K562 (cell line): ENCODE measurements around the gene SLC8A2. TPM values are rescaled to one million over a fixed set of nuclear protein-coding genes. Genes with fewer than 3 reads are reported as not detected.

Experiments used
- ATAC-seq: fragments of 200-7000 bp; cut with Tn5 transposase; 3 replicates; pipeline ENCODE4 v1.9.1; 2020; ENCODE audit warnings: moderate library complexity
- BruUV-seq: library from RNA; stranded (reverse); fragments of 400-500 nt; replicated peaks from 2 replicates; lab custom pipeline; 2021; lab: Mats Ljungman, UMichigan
- CTCF ChIA-PET: fragments of 300-600 bp; formaldehyde crosslinking; extraction: SDS; loops from one replicate; lab custom pipeline; 2021; ENCODE audit warnings: low intra/inter-chr PET ratio; lab: Yijun Ruan, JAX
- POLR2A ChIA-PET: fragments of 300-600, 350-650 bp; sonication (Branson Sonifier 250); formaldehyde crosslinking; extraction: SDS; loops from one replicate; lab custom pipeline; 2021; ENCODE audit warnings: antibody characterized with exemption, inconsistent platforms; lab: Yijun Ruan, JAX
- DNase-seq, 4 experiments: peaks; one replicate each; pipeline versions ENCODE4 v3.0.0 to v3.0.0-alpha.2; 2011 to 2018; ENCODE audit warnings: low spot score in 3 of 4, mixed read lengths in 3 of 4; ENCODE audit errors: extremely low read depth in 1 of 4
- FAIRE-seq: peaks from 2 replicates; lab custom pipeline; 2011; peaks lifted over from hg19 to GRCh38; lab: Jason Lieb, UNC
- H2AFZ ChIP-seq: 2 replicates; pipeline ENCODE4 v1.6.0; 2011; ENCODE audit warnings: low read depth, low read length, control low read depth, inconsistent platforms
- H3K27ac ChIP-seq: fragments of 200-600 bp; 3 replicates; pipeline ENCODE4 v1.8.0; 2011; ENCODE audit warnings: low read depth, mild to moderate bottlenecking, control low read depth, inconsistent platforms, low read length, moderate library complexity, mixed read lengths; ENCODE audit errors: extremely low read depth
- H3K27me3 ChIP-seq, 2 experiments: fragments of 300-600 bp in 1 of 2; 2 replicates in 1 of 2; 3 replicates in 1 of 2; pipeline versions ENCODE4 v1.6.0 to v1.8.0; 2011; ENCODE audit warnings: inconsistent platforms in 2 of 2, low read length in 2 of 2, mild to moderate bottlenecking in 1 of 2, mixed read lengths in 1 of 2, moderate library complexity in 1 of 2; ENCODE audit not compliant: control insufficient read depth in 2 of 2, insufficient read depth in 2 of 2
- H3K36me3 ChIP-seq: fragments of 300-600 bp; 3 replicates; pipeline ENCODE4 v1.8.0; 2011; ENCODE audit warnings: mild to moderate bottlenecking, low read length, inconsistent platforms; ENCODE audit not compliant: control insufficient read depth, insufficient read depth
- H3K4me1 ChIP-seq, 2 experiments: fragments of 200-600 bp in 1 of 2; replicated peaks in 1 of 2; 2 replicates in 1 of 2; 3 replicates in 1 of 2; pipeline versions ENCODE4 v1.5.1 to v1.8.0; 2011; ENCODE audit warnings: inconsistent platforms in 2 of 2, low read length in 2 of 2, mild to moderate bottlenecking in 1 of 2, mixed read lengths in 1 of 2, moderate library complexity in 1 of 2; ENCODE audit not compliant: control insufficient read depth in 2 of 2, insufficient read depth in 2 of 2
- H3K4me2 ChIP-seq: 2 replicates; pipeline ENCODE4 v1.6.1; 2011; ENCODE audit warnings: low read length, control low read depth, inconsistent platforms, mixed read lengths; ENCODE audit not compliant: insufficient read depth
- H3K4me3 ChIP-seq: fragments of 200-600 bp; sonication (generic), shearing (Covaris generic); 2 replicates; pipeline ENCODE4 v1.5.1; 2016; ENCODE audit warnings: control low read depth, inconsistent platforms
- H3K79me2 ChIP-seq: fragments of 200-600 bp; 3 replicates; pipeline ENCODE4 v1.8.0; 2011; ENCODE audit warnings: low read length, inconsistent platforms; ENCODE audit not compliant: control insufficient read depth, insufficient read depth
- H3K9ac ChIP-seq, 2 experiments: 2 replicates each; pipeline versions ENCODE4 v1.6.0 to v1.6.1; 2011; ENCODE audit warnings: low read depth in 2 of 2, low read length in 2 of 2, control low read depth in 1 of 2, inconsistent platforms in 1 of 2, mild to moderate bottlenecking in 1 of 2, mixed read lengths in 1 of 2; ENCODE audit not compliant: insufficient read depth in 1 of 2
- H3K9me1 ChIP-seq: one replicate; pipeline ENCODE4 v1.6.0; 2011; ENCODE audit warnings: inconsistent platforms, mild to moderate bottlenecking, low read length, moderate library complexity; ENCODE audit not compliant: control insufficient read depth, insufficient read depth
- H3K9me3 ChIP-seq: replicated peaks from 2 replicates; pipeline ENCODE4 v1.5.1; 2011; ENCODE audit warnings: low read depth, low read length, inconsistent platforms; ENCODE audit not compliant: control insufficient read depth, insufficient read depth
- H4K20me1 ChIP-seq: replicated peaks from 2 replicates; pipeline ENCODE4 v1.6.1; 2011; ENCODE audit warnings: low read length, inconsistent platforms, mixed read lengths; ENCODE audit not compliant: control insufficient read depth, insufficient read depth
- ARNT ChIP-seq, 2 experiments: fragments of 450-650 bp; IDR thresholded peaks; 2 replicates each; pipeline ENCODE4 v1.6.1; 2016; ENCODE audit warnings: mild to moderate bottlenecking in 1 of 2
- CSDE1 ChIP-seq, 2 experiments: fragments of 450-650 bp; IDR thresholded peaks; 2 replicates each; pipeline ENCODE4 v1.6.1; 2016; ENCODE audit warnings: mild to moderate bottlenecking in 1 of 2
- EGR1 ChIP-seq: fragments of 450-650 bp; conservative IDR thresholded peaks from 2 replicates; pipeline ENCODE4 v1.6.1; 2017; ENCODE audit warnings: mild to moderate bottlenecking
- FOXA3 ChIP-seq, 2 experiments: fragments of 450-650 bp in 1 of 2; sonication (generic) in 1 of 2; formaldehyde crosslinking; IDR thresholded peaks in 1 of 2; conservative IDR thresholded peaks in 1 of 2; 2 replicates each; pipeline versions ENCODE4 v1.4.0 to v1.8.0; 2020 to 2022; ENCODE audit warnings: mild to moderate bottlenecking in 2 of 2, missing genetic modification reagents in 1 of 2
- MECOM ChIP-seq: fragments of 250-450 bp; sonication (Bioruptor Pico); IDR thresholded peaks from 2 replicates; pipeline ENCODE4 v1.8.0; 2022; ENCODE audit warnings: inconsistent platforms
- NFRKB ChIP-seq: fragments of 450-650 bp; IDR thresholded peaks from 2 replicates; pipeline ENCODE4 v1.6.1; 2016; ENCODE audit warnings: low read depth
- SRSF1 ChIP-seq: fragments of 200-400 bp; formaldehyde crosslinking; IDR thresholded peaks from 2 replicates; pipeline ENCODE4 v1.6.1; 2017; ENCODE audit warnings: mild to moderate bottlenecking, low read depth, low read length, moderate library complexity
- ZNF75A ChIP-seq: fragments of 450-650 bp; formaldehyde crosslinking; IDR thresholded peaks from 2 replicates; pipeline ENCODE4 v1.4.0; 2020; ENCODE audit warnings: mild to moderate bottlenecking
- ZNF785 ChIP-seq: fragments of 250-450 bp; sonication (Bioruptor Pico); IDR thresholded peaks from 2 replicates; pipeline ENCODE4 v1.4.0; 2020; ENCODE audit warnings: mild to moderate bottlenecking
- WGBS: fragments of 100-300 bp; shearing (Covaris generic); methylation state at CpG from one replicate; pipeline ENCODE4 v1.1.6; 2016; ENCODE audit warnings: low coverage, mixed read lengths; ENCODE audit not compliant: insufficient coverage; ENCODE audit errors: missing lambda C conversion rate; 5-methylcytosine and 5-hydroxymethylcytosine counted together
- in situ Hi-C: fragments of 300-500 bp; cut with MboI; formaldehyde crosslinking; loops from 4 replicates; pipeline ENCODE4 v1.15.0; 2018; ENCODE audit warnings: inconsistent platforms, mixed read lengths
- intact Hi-C: fragments of 100-400 bp; cut with micrococcal nuclease; formaldehyde crosslinking; loops from 2 replicates; pipeline ENCODE4 v1.14.2; 2022
- polyA plus RNA-seq, 8 experiments: library from polyadenylated mRNA; depleted of rRNA in 4 of 8; stranded (reverse) in 5 of 8; unstranded in 3 of 8; fragments of >200 nt; fragmentation: Nextera tagmentation in 2 of 8; fragmentation: Illumina TruSeq in 1 of 8; extraction: Ambion mirVana in 2 of 8; extraction: Trizol in 1 of 8; gene quantifications; 2 replicates each; pipeline versions ENCODE4 v1.2.1 to v1.2.3, GENCODE V29; 2011 to 2014; ENCODE audit warnings: inconsistent platforms in 1 of 8, missing spikeins in 1 of 8
- total RNA-seq, 7 experiments: library from RNA; depleted of rRNA in 6 of 7; stranded (reverse); fragments of >200 nt in 6 of 7; fragmentation: Illumina TruSeq in 2 of 7; extraction: Trizol in 2 of 7; gene quantifications; 2 replicates each; pipeline versions ENCODE4 v1.2.1 to v1.2.3, GENCODE V29; 2011 to 2021; ENCODE audit warnings: low replicate concordance in 1 of 7
- TF ChIP-seq, protein P1 (sequence below): fragments of 450-650 bp; IDR thresholded peaks from 2 replicates; pipeline ENCODE4 v1.6.1; 2016; ENCODE audit warnings: missing biosample characterization, missing genetic modification characterization
- TF ChIP-seq, protein P2 (sequence below), 2 experiments: fragments of 450-650 bp; formaldehyde crosslinking in 1 of 2; IDR thresholded peaks; 2 replicates each; pipeline versions ENCODE4 v1.4.0 to v1.6.1; 2014 to 2020; ENCODE audit warnings: mild to moderate bottlenecking in 2 of 2, borderline replicate concordance in 1 of 2, low read depth in 1 of 2

The SLC8A2 gene
- total and polyA plus RNA-seq, 9 of the 15 experiments (the other 6 are each of a cell fraction or from before 2014, with no cell fraction given) = 0.07 to 0.66 (median 0.24) TPM; not detected in 3

DNA sequence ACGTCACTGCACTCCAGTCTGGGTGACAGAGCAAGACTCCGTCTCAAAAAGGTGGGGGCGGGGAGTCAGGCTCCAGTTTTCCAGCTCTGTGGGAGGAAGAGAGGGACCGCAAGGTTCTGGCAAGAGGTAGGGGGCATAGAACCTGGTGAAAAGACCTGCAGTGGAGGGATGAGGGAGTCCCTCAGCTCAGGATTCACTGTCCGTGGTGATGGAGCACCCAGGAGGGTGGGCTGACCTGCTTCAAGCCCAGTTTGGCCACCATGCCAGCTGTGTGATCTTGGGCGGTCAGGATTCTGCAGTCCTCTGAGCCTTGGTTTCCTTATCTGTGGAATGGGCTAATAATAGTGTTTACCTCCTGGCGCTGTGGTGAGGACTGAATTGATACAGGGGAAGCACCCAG, 21.2 kb downstream of the SLC8A2 start:
- Histone ChIP-seq H3K27ac (no peak overlapping the region), H3K36me3 (no peaks in the 10 kb centered on the region), H3K4me1 (peaks cover 10 to 28% of the 10 kb centered on the region in 2 experiments; a peak in 4 of 5 replicates), H3K4me3 (no peak overlapping the region), H3K9ac (no peak overlapping the region), H3K9me1 (no peaks in the 10 kb centered on the region), H2AFZ (no peak overlapping the region), H3K79me2 (no peaks in the 10 kb centered on the region), H4K20me1 (no peaks in the 10 kb centered on the region), H3K27me3 (peaks cover 8 to 30% of the 10 kb centered on the region in 2 experiments; a peak in 4 of 5 replicates), H3K4me2 (no peak overlapping the region), H3K9me3 (no peaks in the 10 kb centered on the region)
- TF ChIP-seq CSDE1 (IDR thresholded peaks at IDR 0.05) = no peak
- no peak for TF ChIP-seq ZNF75A (CRISPR knock-in tag)
- no peak for TF ChIP-seq NFRKB
- no peak for TF ChIP-seq ZNF785 (CRISPR knock-in tag)
- no peak for TF ChIP-seq FOXA3 (CRISPR knock-in tag; conservative IDR thresholded peaks at IDR 0.05 in 1 of 2, IDR thresholded peaks at IDR 0.05 in 1 of 2)
- TF ChIP-seq, protein P1, sequence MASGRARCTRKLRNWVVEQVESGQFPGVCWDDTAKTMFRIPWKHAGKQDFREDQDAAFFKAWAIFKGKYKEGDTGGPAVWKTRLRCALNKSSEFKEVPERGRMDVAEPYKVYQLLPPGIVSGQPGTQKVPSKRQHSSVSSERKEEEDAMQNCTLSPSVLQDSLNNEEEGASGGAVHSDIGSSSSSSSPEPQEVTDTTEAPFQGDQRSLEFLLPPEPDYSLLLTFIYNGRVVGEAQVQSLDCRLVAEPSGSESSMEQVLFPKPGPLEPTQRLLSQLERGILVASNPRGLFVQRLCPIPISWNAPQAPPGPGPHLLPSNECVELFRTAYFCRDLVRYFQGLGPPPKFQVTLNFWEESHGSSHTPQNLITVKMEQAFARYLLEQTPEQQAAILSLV = no peak
- no peak for TF ChIP-seq ARNT (IDR thresholded peaks at IDR 0.05)
- TF ChIP-seq EGR1 = 0 out of 2 replicates have a peak, but pooled peaks have one; percentile 18
- TF ChIP-seq MECOM (CRISPR knock-in tag) = no peak
- TF ChIP-seq SRSF1 = no peak
- TF ChIP-seq, protein P2, sequence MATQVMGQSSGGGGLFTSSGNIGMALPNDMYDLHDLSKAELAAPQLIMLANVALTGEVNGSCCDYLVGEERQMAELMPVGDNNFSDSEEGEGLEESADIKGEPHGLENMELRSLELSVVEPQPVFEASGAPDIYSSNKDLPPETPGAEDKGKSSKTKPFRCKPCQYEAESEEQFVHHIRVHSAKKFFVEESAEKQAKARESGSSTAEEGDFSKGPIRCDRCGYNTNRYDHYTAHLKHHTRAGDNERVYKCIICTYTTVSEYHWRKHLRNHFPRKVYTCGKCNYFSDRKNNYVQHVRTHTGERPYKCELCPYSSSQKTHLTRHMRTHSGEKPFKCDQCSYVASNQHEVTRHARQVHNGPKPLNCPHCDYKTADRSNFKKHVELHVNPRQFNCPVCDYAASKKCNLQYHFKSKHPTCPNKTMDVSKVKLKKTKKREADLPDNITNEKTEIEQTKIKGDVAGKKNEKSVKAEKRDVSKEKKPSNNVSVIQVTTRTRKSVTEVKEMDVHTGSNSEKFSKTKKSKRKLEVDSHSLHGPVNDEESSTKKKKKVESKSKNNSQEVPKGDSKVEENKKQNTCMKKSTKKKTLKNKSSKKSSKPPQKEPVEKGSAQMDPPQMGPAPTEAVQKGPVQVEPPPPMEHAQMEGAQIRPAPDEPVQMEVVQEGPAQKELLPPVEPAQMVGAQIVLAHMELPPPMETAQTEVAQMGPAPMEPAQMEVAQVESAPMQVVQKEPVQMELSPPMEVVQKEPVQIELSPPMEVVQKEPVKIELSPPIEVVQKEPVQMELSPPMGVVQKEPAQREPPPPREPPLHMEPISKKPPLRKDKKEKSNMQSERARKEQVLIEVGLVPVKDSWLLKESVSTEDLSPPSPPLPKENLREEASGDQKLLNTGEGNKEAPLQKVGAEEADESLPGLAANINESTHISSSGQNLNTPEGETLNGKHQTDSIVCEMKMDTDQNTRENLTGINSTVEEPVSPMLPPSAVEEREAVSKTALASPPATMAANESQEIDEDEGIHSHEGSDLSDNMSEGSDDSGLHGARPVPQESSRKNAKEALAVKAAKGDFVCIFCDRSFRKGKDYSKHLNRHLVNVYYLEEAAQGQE (IDR thresholded peaks at IDR 0.05; ENCODE audit: borderline replicate concordance) = peak; percentile 31
- TF ChIP-seq, protein P2 (CRISPR knock-in tag; IDR thresholded peaks at IDR 0.05; ENCODE audit: low read depth) = no peak
- no peak for FAIRE-seq
- in situ Hi-C loops = no loop called here
- POLR2A ChIA-PET = interaction anchor here (0.8 kb wide), 1 partner anchor 9 kb away, joined by 3 read pairs; no protein-coding TSS in a partner anchor
- DNase-seq = no peak
- ATAC-seq = no peak
- 7% methylated on average over 6 of the region's 7 CpGs for WGBS
- no TSS peak for BruUV-seq
- intact Hi-C loops = no loop called here
- CTCF ChIA-PET = no interaction called here
